Measurements from ENCODE around the gene ZFAND3.

- TF ChIP-seq CTCF (conservative IDR thresholded peaks at IDR 0.05; ENCODE audit: low read depth in 2 of 2), result no peak
- no peak for TF ChIP-seq POLR2AphosphoS5 (IDR thresholded peaks at IDR 0.05; ENCODE audit: low read depth)
These were observed 259.6 kb downstream of the ZFAND3 start for GRCh38 chr6:38079107-38079506.

Measured in GM23338 (cell line).